Adrenal gland (tissue), 12 donors: ENCODE data around the gene SGPL1. TPM values are rescaled to one million over a fixed set of nuclear protein-coding genes. Genes with fewer than 3 reads are reported as not detected.

Experiments used
- DNase-seq, 7 donors: peaks; one replicate each; pipeline ENCODE4 v3.0.0-alpha.2; 2019 to 2020
- H3K27ac ChIP-seq, 5 donors: fragments of 200-600 bp; sonication (generic) in 4 of 5; 1 replicate in 3 of 5; 2 replicates in 2 of 5; pipeline versions ENCODE4 v1.5.1 to v1.8.0; 2016 to 2020; ENCODE audit warnings: mild to moderate bottlenecking in 1 of 5
- H3K27me3 ChIP-seq: fragments of 200-600 bp; 2 replicates; pipeline ENCODE4 v1.8.0; 2021
- H3K36me3 ChIP-seq, 2 donors: fragments of 200-600 bp; replicated peaks in 1 of 2; 1 replicate in 1 of 2; 2 replicates in 1 of 2; pipeline versions ENCODE4 v1.5.1 to v1.8.0; 2018 to 2022
- H3K4me1 ChIP-seq, 2 donors: fragments of 200-600 bp; replicated peaks in 1 of 2; 1 replicate in 1 of 2; 2 replicates in 1 of 2; pipeline versions ENCODE4 v1.5.1 to v1.8.0; 2018 to 2021
- H3K4me3 ChIP-seq, 4 donors: fragments of 200-600 bp; sonication (generic) in 3 of 4; one replicate each; pipeline ENCODE4 v1.5.1; 2016 to 2018
- H3K9me3 ChIP-seq, 3 donors: fragments of 200-600 bp; sonication (generic) in 1 of 3; replicated peaks in 1 of 3; 1 replicate in 2 of 3; 2 replicates in 1 of 3; pipeline versions ENCODE4 v1.5.1 to v1.8.0; 2016 to 2021
- CTCF ChIP-seq, 6 experiments: fragments of 450-650 bp in 4 of 6; fragments of 200-600 bp in 2 of 6; sonication (generic) in 1 of 6; IDR thresholded peaks; 1 replicate in 5 of 6; 2 replicates in 1 of 6; pipeline versions ENCODE4 v1.5.1 to v1.8.0; 2016 to 2021; ENCODE audit warnings: antibody characterized with exemption in 6 of 6, mild to moderate bottlenecking in 2 of 6, moderate library complexity in 1 of 6
- POLR2A ChIP-seq, 2 donors: fragments of 450-650 bp; IDR thresholded peaks; one replicate each; pipeline ENCODE4 v1.6.1; 2017; ENCODE audit warnings: antibody characterized with exemption in 2 of 2, mild to moderate bottlenecking in 2 of 2, moderate library complexity in 1 of 2
- WGBS, 4 donors: extraction: QIAGEN DNeasy Blood & Tissue Kit in 2 of 4; methylation state at CpG; one replicate each; pipeline versions ENCODE4 v1.1.5 to v1.1.7; 2013 to 2017; 5-methylcytosine and 5-hydroxymethylcytosine counted together
- intact Hi-C, 2 donors: fragments of 100-400 bp; cut with DNase I; formaldehyde crosslinking; loops; one replicate each; pipeline versions ENCODE4 v1.14.1 to v1.15.0; 2022 to 2023
- polyA plus RNA-seq, 3 donors: library from polyadenylated mRNA; stranded (reverse); fragments of 200-250 nt in 2 of 3; fragments of 350-450 nt in 1 of 3; fragmentation: Illumina TruSeq in 1 of 3; extraction: RNeasy Lipid Tissue Mini Kit (QIAGEN cat#74804) in 1 of 3; gene quantifications; one replicate each; pipeline ENCODE4 v1.2.3, GENCODE V29; 2013 to 2014
- total RNA-seq, 9 donors: library from RNA; depleted of rRNA in 4 of 9; stranded (reverse); fragments of >200 nt in 4 of 9; fragments of 120-200 nt in 1 of 9; fragmentation: NEBNext Ultra II Directional in 1 of 9; extraction: Animal tissue kit (Norgen Biotek cat#: 25700) in 1 of 9; gene quantifications; one replicate each; pipeline versions ENCODE4 v1.1.0 to v1.2.4, GENCODE V29; 2013 to 2023
- donor health status: healthy with polysubstance abuse.
- donor health status: Bipolar disorder and iron deficiency.
- donor health status: DM: yes; HTN: yes; CAD: no.
- donor health status: DM: no; HTN: no; CAD: no.
- donor health status: DM: no; HTN: no; CAD: no.
- donor health status: DM: yes; HTN: yes; CAD: no.

SGPL1 gene
- total and polyA plus RNA-seq, 12 donors, result 8.7 to 47.9 (median 33.2) TPM

DNA sequence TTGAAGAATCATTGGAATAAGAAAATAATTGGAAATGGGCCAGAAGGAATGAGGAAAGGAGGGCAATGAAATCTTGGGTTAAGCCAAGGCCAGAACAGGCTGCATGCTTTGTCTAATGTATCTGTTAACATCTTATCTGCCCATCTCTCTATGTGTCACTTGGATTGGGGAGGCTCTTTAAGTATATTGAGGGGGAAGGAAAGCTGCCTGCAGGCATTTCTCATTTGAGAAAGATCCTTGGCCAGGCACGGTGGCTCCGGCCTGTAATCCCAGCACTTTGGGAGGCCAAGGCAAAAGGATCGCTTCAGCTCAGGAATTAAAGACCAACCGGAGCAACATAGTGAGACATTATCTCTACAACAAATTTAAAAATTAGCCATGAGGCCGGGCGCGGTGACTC lies 58.3 kb downstream of the SGPL1 start:
- Histone ChIP-seq H3K36me3 (peaks cover 0 to 32% of the 10 kb centered on the region in 2 donors), H3K9me3 (no peaks in the 10 kb centered on the region), H3K4me1 (no peaks in the 10 kb centered on the region), H3K27me3 (no peaks in the 10 kb centered on the region), H3K4me3 (no peak overlapping the region), H3K27ac (no peak overlapping the region)
- no peak for TF ChIP-seq POLR2A (IDR thresholded peaks at IDR 0.05)
- intact Hi-C loops, result no loop called here
- 78 to 89% (median 85%) methylated on average over 7 of the region's 7 CpGs for WGBS, 4 donors
- DNase-seq, result no peak

- 35 to 81% (median 68%) methylated on average over 1 of the region's 1 CpG for WGBS, 4 donors
- intact Hi-C loops, result loop anchor here (2.0 to 5.0 kb wide), 2 partner anchors 62 to 64 kb away; partner anchors contain the start of gene SGPL1 (in 2 of the 2)
- no peak overlapping the region for H3K27ac ChIP-seq
- peaks cover 0 to 33% of the 10 kb centered on the region in 2 donors for H3K36me3 ChIP-seq
- TF ChIP-seq POLR2A (IDR thresholded peaks at IDR 0.05) (no peak), CTCF (IDR thresholded peaks at IDR 0.05) (no peak)
- H3K4me1 ChIP-seq, result no peaks in the 10 kb centered on the region
- no peak for DNase-seq
- no peaks in the 10 kb centered on the region for H3K9me3 ChIP-seq
- H3K4me3 ChIP-seq, result no peak overlapping the region
- no peaks in the 10 kb centered on the region for H3K27me3 ChIP-seq
Measured at GRCh38 chr10:70879207-70879606, 63.5 kb downstream of the SGPL1 start.

GRCh38 chr10:70880077-70880534 lies 64.4 kb downstream of the SGPL1 start:
- H3K9me3 ChIP-seq, result no peaks in the 10 kb centered on the region
- H3K4me3 ChIP-seq, result no peak overlapping the region
- peak; percentile 78 to 95 (median 85) for DNase-seq
- 3 to 13% (median 6%) methylated on average over 4 of the region's 4 CpGs for WGBS, 4 donors
- H3K36me3 ChIP-seq, result peaks cover 0 to 41% of the 10 kb centered on the region in 2 donors
- no peaks in the 10 kb centered on the region for H3K27me3 ChIP-seq
- H3K4me1 ChIP-seq, result no peaks in the 10 kb centered on the region
- TF ChIP-seq POLR2A (IDR thresholded peaks at IDR 0.05) (no peak), CTCF (IDR thresholded peaks at IDR 0.05) (peak; percentile 81 to 98 (median 96))
- intact Hi-C loops, result loop anchor here in 1 of 2 donors (5.0 kb wide), 1 partner anchor 328 kb away; no protein-coding TSS in a partner anchor
- H3K27ac ChIP-seq, result peak overlapping the region in 1 of 5 donors; percentile 33

- Histone ChIP-seq H3K9me3 (no peaks in the 10 kb centered on the region), H3K4me3 (no peak overlapping the region), H3K27ac (no peak overlapping the region), H3K27me3 (no peaks in the 10 kb centered on the region), H3K36me3 (peaks cover 0 to 23% of the 10 kb centered on the region in 2 donors), H3K4me1 (peaks cover 11 to 16% of the 10 kb centered on the region in 2 donors)
- intact Hi-C loops, result loop anchor here in 1 of 2 donors (5.0 kb wide), 1 partner anchor 332 kb away; no protein-coding TSS in a partner anchor
- TF ChIP-seq POLR2A (IDR thresholded peaks at IDR 0.05) (no peak), CTCF (IDR thresholded peaks at IDR 0.05) (no peak)
- no peak for DNase-seq
- WGBS, 4 donors, result 92 to 100% (median 97%) methylated on average over 1 of the region's 1 CpG
Measured at GRCh38 chr10:70884741-70885140, 69.0 kb downstream of the SGPL1 start.

- no peaks in the 10 kb centered on the region for H3K27me3 ChIP-seq
- no peaks in the 10 kb centered on the region for H3K9me3 ChIP-seq
- no peak overlapping the region for H3K4me3 ChIP-seq
- WGBS, 4 donors, result 70 to 76% (median 71%) methylated on average over 4 of the region's 4 CpGs
- H3K36me3 ChIP-seq, result peaks cover 0 to 23% of the 10 kb centered on the region in 2 donors
- TF ChIP-seq POLR2A (IDR thresholded peaks at IDR 0.05), result no peak
- TF ChIP-seq CTCF (IDR thresholded peaks at IDR 0.05), result no peak
- peaks cover 11 to 19% of the 10 kb centered on the region in 2 donors for H3K4me1 ChIP-seq
- peak in 4 of 7 donors; percentile 27 to 48 (median 38) for DNase-seq
- intact Hi-C loops, result no loop called here
- H3K27ac ChIP-seq, result peak overlapping the region in 1 of 5 donors; percentile 37
Measured at GRCh38 chr10:70885481-70885880, 69.7 kb downstream of the SGPL1 start.
